NCI-H1930 (cell line): Measurements from ENCODE around the gene LRFN4.

Experiments used
- DNase-seq, 2 experiments: peaks; one replicate each; lab custom pipeline; 2025; lab: John Stamatoyannopoulos, UW

LRFN4 gene

GRCh38 chr11:66845143-66845875 is 11.6 kb upstream of the LRFN4 start:
- DNase-seq = no peak

GRCh38 chr11:66845876-66846212 is 11.0 kb upstream of the LRFN4 start:
- no peak for DNase-seq

GRCh38 chr11:66846671-66847091 is 10.2 kb upstream of the LRFN4 start:
- no peak for DNase-seq

- no peak for DNase-seq
These were observed 9.2 kb upstream of the LRFN4 start for GRCh38 chr11:66847461-66848232.

GRCh38 chr11:66848671-66849500 is 8.0 kb upstream of the LRFN4 start:
- DNase-seq = no peak

- DNase-seq = no peak
These were observed 7.2 kb upstream of the LRFN4 start for GRCh38 chr11:66849501-66850234.

GRCh38 chr11:66850235-66850587 is 6.7 kb upstream of the LRFN4 start:
- no peak for DNase-seq

- no peak for DNase-seq
These were observed 6.2 kb upstream of the LRFN4 start for GRCh38 chr11:66850588-66851238.

- DNase-seq = no peak
These were observed 5.6 kb upstream of the LRFN4 start for GRCh38 chr11:66851239-66851596.

- peak in 1 of 2 experiments; percentile 23 for DNase-seq
These were observed 5.0 kb upstream of the LRFN4 start for GRCh38 chr11:66851698-66852465.

GRCh38 chr11:66852466-66853241 is 4.2 kb upstream of the LRFN4 start:
- no peak for DNase-seq

- DNase-seq = no peak
These were observed 3.3 kb upstream of the LRFN4 start for GRCh38 chr11:66853242-66854229.

GRCh38 chr11:66854231-66854661 is 2.6 kb upstream of the LRFN4 start:
- no peak for DNase-seq

GRCh38 chr11:66854729-66855211 is 2.1 kb upstream of the LRFN4 start:
- DNase-seq = no peak

- DNase-seq = peak; percentile 80 to 93
These were observed 1.0 kb upstream of the LRFN4 start for GRCh38 chr11:66855574-66856495.

GRCh38 chr11:66857234-66857926 is 516 bp downstream of the LRFN4 start:
- DNase-seq = no peak

GRCh38 chr11:66857927-66858185 is 992 bp downstream of the LRFN4 start:
- DNase-seq = no peak
